Occipital lobe (tissue), 2 donors: ENCODE results near the gene MGAT3. TPM values are rescaled to one million over a fixed set of nuclear protein-coding genes. Genes with fewer than 3 reads are reported as not detected.
A peak's percentile ranks its signal among the peaks of the same experiment; 100 is the strongest.

ENCODE experiments used
- DNase-seq: peaks from one replicate; lab custom pipeline; 2025; lab: John Stamatoyannopoulos, UW
- total RNA-seq: library from RNA; depleted of rRNA; stranded (reverse); fragments of >200 nt; gene quantifications from one replicate; pipeline ENCODE4 v1.2.3, GENCODE V29; 2014

MGAT3 gene
- total RNA-seq, 1 donor from 2014 or later = 24.8 TPM

GRCh38 chr22:39470451-39471291 lies 13.9 kb downstream of the MGAT3 start:
- no peak for DNase-seq

- no peak for DNase-seq
Measured at GRCh38 chr22:39471381-39472141, 14.7 kb downstream of the MGAT3 start.

GRCh38 chr22:39472570-39473556 lies 16.1 kb downstream of the MGAT3 start:
- DNase-seq = no peak

- DNase-seq = no peak
Measured at GRCh38 chr22:39473851-39474250, 17.0 kb downstream of the MGAT3 start.

GRCh38 chr22:39474351-39475111 lies 17.7 kb downstream of the MGAT3 start:
- no peak for DNase-seq

- DNase-seq = no peak
Measured at GRCh38 chr22:39475337-39475736, 18.5 kb downstream of the MGAT3 start.

- DNase-seq = no peak
Measured at GRCh38 chr22:39475902-39476301, 19.1 kb downstream of the MGAT3 start.

- DNase-seq = no peak
Measured at GRCh38 chr22:39476664-39477063, 19.9 kb downstream of the MGAT3 start.

GRCh38 chr22:39477542-39477941 lies 20.7 kb downstream of the MGAT3 start:
- no peak for DNase-seq

- DNase-seq = no peak
Measured at GRCh38 chr22:39478441-39478850, 21.6 kb downstream of the MGAT3 start.

GRCh38 chr22:39479254-39479653 lies 22.4 kb downstream of the MGAT3 start:
- DNase-seq = no peak

- DNase-seq = no peak
Measured at GRCh38 chr22:39480557-39480956, 23.7 kb downstream of the MGAT3 start.

GRCh38 chr22:39481054-39481453 lies 24.2 kb downstream of the MGAT3 start:
- peak; percentile 44 for DNase-seq

GRCh38 chr22:39481595-39481994 lies 24.8 kb downstream of the MGAT3 start:
- no peak for DNase-seq

- no peak for DNase-seq
Measured at GRCh38 chr22:39482768-39483167, 26.0 kb downstream of the MGAT3 start.

- DNase-seq = no peak
Measured at GRCh38 chr22:39486951-39487825, 30.4 kb downstream of the MGAT3 start.

- DNase-seq = no peak
Measured at GRCh38 chr22:39487826-39488520, 31.2 kb downstream of the MGAT3 start.

- no peak for DNase-seq
Measured at GRCh38 chr22:39488563-39489083, 31.8 kb downstream of the MGAT3 start.
